Prostate gland (tissue), 2 donors: ENCODE data around the gene CHST3.

Experiments used
- POLR2A ChIP-seq: fragments of 450-650 bp; IDR thresholded peaks from one replicate; pipeline ENCODE4 v1.6.1; 2016; ENCODE audit warnings: antibody characterized with exemption, mild to moderate bottlenecking
- TF ChIP-seq, protein P1 (sequence below), 4 experiments: fragments of 200-600 bp in 2 of 4; fragments of 450-650 bp in 2 of 4; sonication (generic) in 2 of 4; IDR thresholded peaks; 1 replicate in 3 of 4; 2 replicates in 1 of 4; pipeline ENCODE4 v1.5.1; 2016 to 2019; ENCODE audit warnings: antibody characterized with exemption in 4 of 4, mild to moderate bottlenecking in 2 of 4, moderate library complexity in 2 of 4

DNA sequence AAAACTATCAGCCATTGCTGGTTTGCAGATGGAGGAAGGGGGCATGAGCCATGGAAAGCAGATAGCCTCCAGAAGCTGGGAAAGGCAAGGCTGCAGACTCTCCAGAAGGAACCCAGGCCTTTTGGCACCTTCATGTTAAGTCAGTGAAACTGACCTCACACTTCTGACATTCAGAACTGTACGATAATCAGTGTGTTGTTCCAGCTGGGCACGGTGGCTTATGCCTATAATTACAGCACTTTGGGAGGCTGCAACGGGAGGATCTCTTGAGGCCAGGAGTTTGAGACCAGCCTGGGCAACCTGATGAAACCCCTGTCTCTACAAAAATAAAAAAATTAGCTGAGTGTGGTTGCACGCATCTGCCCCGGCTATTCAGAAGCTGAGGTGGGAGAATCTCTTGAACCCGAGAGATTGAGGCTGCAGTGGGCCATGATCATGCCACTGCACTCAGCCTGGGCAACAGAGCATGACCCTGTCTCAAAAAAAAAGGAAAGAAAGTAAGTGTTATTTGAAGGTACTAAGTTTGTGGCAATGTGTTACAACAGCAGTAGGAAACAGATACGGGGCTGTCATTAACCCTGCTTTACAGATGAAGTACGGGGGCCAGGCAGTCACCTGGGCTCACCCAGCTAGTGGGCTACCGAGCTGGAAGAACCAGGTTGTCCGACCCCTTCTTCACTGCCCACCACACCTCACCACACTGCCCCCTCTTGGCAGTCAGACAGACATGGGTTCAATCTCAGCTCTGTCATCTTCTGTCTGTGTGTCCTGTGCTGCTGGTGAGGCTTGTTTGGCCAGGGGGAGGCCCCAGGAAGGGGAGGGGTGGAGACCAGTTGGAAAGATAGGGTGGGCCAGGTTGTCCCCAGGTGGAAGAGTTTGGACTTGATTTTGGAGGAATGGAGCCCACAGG is 18.3 kb downstream of the CHST3 start:
- TF ChIP-seq, protein P1, sequence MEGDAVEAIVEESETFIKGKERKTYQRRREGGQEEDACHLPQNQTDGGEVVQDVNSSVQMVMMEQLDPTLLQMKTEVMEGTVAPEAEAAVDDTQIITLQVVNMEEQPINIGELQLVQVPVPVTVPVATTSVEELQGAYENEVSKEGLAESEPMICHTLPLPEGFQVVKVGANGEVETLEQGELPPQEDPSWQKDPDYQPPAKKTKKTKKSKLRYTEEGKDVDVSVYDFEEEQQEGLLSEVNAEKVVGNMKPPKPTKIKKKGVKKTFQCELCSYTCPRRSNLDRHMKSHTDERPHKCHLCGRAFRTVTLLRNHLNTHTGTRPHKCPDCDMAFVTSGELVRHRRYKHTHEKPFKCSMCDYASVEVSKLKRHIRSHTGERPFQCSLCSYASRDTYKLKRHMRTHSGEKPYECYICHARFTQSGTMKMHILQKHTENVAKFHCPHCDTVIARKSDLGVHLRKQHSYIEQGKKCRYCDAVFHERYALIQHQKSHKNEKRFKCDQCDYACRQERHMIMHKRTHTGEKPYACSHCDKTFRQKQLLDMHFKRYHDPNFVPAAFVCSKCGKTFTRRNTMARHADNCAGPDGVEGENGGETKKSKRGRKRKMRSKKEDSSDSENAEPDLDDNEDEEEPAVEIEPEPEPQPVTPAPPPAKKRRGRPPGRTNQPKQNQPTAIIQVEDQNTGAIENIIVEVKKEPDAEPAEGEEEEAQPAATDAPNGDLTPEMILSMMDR (IDR thresholded peaks at IDR 0.05), result no peak
- no peak for TF ChIP-seq POLR2A
